ENCODE results near the gene CXCR6. TPM values are rescaled to one million over a fixed set of nuclear protein-coding genes. Genes with fewer than 3 reads are reported as not detected.

Gene CXCR6
- total RNA-seq = 1 to 10 TPM in 1 of 2 donors, under 1 TPM in 1; 0.96 to 1.2 TPM

DNA sequence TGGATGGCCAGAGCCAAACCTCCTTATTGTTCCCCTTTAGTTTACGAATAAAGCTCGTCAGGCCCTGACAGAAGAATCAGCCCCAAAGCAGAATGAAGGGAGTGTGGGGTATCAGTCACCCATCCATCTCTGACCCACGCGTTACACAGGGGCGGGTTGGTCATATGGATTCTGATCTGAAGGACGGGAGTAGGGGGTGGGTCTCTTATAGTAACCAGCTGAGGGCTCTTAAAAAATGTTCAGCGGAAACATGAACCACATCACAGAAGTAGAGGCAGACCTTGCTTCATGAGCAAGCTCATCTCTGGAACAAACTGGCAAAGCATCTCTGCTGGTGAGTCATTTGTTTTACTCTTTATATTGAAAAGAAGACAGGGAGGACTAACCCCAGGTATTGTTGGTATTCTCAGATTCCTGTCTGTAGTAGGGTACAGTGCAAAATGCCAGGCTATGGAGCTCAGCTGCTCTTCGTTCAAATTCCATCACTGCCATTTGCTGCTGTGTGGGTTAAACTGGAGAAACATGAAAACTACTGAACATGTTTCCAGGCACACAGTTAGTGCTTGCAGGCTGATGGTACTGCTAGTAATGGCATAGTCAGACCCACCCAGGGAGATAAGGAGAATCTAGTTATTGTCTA lies at the start of gene CXCR6:
TSS of gene CXCR6 (plus strand) at position 258 of the 640 bp plus-strand sequence. CDS start 3,018 bp downstream, outside the sequence.
- no peak for DNase-seq (ENCODE audit: low spot score)
- no peaks in the 10 kb centered on the region for H3K27me3 ChIP-seq (replicated peaks; ENCODE audit: insufficient read depth)
- H3K27ac ChIP-seq = no peak within 1 kb of the TSS
- intact Hi-C loops (cut with DNase I) = loop anchor here (5.0 to 10.0 kb wide), 2 partner anchors 54 to 501 kb away; partner anchors contain the start of gene FYCO1
- H3K4me1 ChIP-seq (replicated peaks) = no peaks in the 10 kb centered on the region
- H3K36me3 ChIP-seq = no peaks in the 10 kb centered on the region
- no peak within 1 kb of the TSS for H3K4me3 ChIP-seq
- 89% methylated on average over 8 of the region's 8 CpGs for WGBS
- no peaks in the 10 kb centered on the region for H3K9me3 ChIP-seq
- TF ChIP-seq POLR2AphosphoS5 (IDR thresholded peaks at IDR 0.05) = no peak
- TF ChIP-seq, protein P1, sequence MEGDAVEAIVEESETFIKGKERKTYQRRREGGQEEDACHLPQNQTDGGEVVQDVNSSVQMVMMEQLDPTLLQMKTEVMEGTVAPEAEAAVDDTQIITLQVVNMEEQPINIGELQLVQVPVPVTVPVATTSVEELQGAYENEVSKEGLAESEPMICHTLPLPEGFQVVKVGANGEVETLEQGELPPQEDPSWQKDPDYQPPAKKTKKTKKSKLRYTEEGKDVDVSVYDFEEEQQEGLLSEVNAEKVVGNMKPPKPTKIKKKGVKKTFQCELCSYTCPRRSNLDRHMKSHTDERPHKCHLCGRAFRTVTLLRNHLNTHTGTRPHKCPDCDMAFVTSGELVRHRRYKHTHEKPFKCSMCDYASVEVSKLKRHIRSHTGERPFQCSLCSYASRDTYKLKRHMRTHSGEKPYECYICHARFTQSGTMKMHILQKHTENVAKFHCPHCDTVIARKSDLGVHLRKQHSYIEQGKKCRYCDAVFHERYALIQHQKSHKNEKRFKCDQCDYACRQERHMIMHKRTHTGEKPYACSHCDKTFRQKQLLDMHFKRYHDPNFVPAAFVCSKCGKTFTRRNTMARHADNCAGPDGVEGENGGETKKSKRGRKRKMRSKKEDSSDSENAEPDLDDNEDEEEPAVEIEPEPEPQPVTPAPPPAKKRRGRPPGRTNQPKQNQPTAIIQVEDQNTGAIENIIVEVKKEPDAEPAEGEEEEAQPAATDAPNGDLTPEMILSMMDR (IDR thresholded peaks at IDR 0.05) = no peak
- no peak for TF ChIP-seq POLR2A (IDR thresholded peaks at IDR 0.05)

DNA sequence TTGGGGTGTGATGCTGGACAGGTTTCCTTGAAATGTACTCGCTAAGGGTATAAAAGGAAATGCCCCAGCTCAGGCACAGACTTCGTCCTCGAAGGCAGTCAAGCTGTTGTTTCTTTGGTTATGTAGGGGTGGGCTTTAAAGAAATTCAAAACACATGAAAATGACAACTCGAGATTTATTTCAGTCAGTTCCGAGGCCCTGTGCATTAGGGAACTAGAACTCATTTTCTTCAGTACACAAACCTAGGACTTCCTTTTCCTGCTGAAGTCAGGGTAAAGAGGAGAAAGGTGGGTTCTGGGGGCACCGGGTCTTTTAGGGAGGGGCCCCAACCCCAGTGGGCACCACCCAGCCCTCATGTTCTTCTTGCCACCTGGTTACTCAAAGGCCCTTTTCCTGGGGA lies 49.2 kb upstream of the CXCR6 start:
- DNase-seq (ENCODE audit: low spot score) = no peak
- Histone ChIP-seq H3K27me3 (replicated peaks; ENCODE audit: insufficient read depth) (no peaks in the 10 kb centered on the region), H3K4me3 (no peak overlapping the region), H3K9me3 (no peaks in the 10 kb centered on the region), H3K27ac (no peak overlapping the region), H3K4me1 (replicated peaks) (no peaks in the 10 kb centered on the region), H3K36me3 (no peaks in the 10 kb centered on the region)
- TF ChIP-seq POLR2AphosphoS5 (IDR thresholded peaks at IDR 0.05) = no peak
- TF ChIP-seq, protein P1 (IDR thresholded peaks at IDR 0.05) = no peak
- WGBS = 75% methylated on average over 6 of the region's 6 CpGs
- intact Hi-C loops (cut with DNase I) = no loop called here

DNA sequence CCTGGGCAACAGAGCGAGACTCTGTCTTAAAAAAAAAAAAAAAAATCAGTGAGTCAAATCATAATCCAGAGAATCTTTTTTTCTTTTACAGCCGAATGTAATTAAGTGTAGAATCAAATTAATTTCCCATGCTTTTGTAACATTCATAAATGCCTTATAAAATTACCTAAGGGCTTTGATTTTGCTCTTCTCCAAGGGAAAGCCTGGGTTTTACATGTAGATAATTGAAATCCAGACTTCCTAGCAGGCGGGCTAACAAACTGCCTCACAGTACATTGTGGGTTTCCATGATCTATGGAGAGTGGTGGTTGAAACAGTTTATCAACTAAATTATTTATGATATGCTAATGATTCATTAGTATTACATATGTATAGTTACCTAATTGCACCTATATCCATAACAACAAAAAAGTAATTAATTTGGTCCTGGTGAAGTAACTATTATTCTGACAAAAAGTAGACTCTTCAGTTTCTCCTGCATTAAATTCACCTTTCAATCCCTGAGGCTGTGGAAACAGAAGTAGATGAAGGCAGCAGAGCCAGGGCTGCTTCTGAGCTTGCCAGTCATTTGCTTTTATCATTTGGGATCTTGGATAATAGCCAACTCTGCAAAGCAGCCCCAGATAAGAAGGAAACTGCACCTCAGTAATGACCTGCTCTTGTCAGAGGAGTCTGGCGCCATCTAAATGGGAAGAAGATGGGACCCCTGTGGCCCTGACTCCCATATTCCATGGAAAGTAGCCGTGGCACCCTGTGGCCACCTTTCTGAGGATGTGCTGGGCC lies 47.4 kb upstream of the CXCR6 start:
- H3K4me3 ChIP-seq = no peak overlapping the region
- H3K36me3 ChIP-seq = no peaks in the 10 kb centered on the region
- no peaks in the 10 kb centered on the region for H3K9me3 ChIP-seq
- TF ChIP-seq POLR2A (IDR thresholded peaks at IDR 0.05) = no peak
- no peak for TF ChIP-seq POLR2AphosphoS5 (IDR thresholded peaks at IDR 0.05)
- TF ChIP-seq, protein P1 (IDR thresholded peaks at IDR 0.05) = no peak
- intact Hi-C loops (cut with DNase I) = no loop called here
- no peak for DNase-seq (ENCODE audit: low spot score)
- WGBS = 93% methylated on average over 5 of the region's 5 CpGs
- no peaks in the 10 kb centered on the region for H3K27me3 ChIP-seq (replicated peaks; ENCODE audit: insufficient read depth)
- H3K27ac ChIP-seq = no peak overlapping the region
- no peaks in the 10 kb centered on the region for H3K4me1 ChIP-seq (replicated peaks)

DNA sequence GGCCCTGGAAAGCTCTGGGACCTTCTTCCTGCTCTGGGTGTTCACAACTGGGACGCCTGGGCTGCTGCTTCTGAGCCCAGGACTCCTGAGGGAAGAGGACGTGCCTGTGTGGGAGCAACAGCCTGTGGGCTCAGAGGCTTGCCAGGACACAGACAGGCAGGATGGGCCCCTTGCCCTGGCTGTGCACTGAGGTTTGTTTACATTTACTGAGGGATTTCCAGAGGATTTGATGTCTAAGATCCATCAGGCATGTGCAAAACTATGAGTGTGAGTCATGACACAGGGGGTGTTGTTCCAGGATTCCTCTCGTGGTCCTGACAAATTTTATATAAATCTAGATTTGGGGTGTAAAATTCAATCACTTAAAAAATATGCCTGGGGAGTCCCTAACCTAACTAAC lies 46.3 kb upstream of the CXCR6 start:
- H3K27me3 ChIP-seq (replicated peaks; ENCODE audit: insufficient read depth) = no peaks in the 10 kb centered on the region
- H3K9me3 ChIP-seq = no peaks in the 10 kb centered on the region
- intact Hi-C loops (cut with DNase I) = no loop called here
- no peak overlapping the region for H3K27ac ChIP-seq
- H3K4me1 ChIP-seq (replicated peaks) = no peaks in the 10 kb centered on the region
- 31% methylated on average over 3 of the region's 3 CpGs for WGBS
- TF ChIP-seq POLR2AphosphoS5 (IDR thresholded peaks at IDR 0.05) (no peak), POLR2A (IDR thresholded peaks at IDR 0.05) (no peak)
- TF ChIP-seq, protein P1 (IDR thresholded peaks at IDR 0.05) = no peak
- no peaks in the 10 kb centered on the region for H3K36me3 ChIP-seq
- no peak overlapping the region for H3K4me3 ChIP-seq
- no peak for DNase-seq (ENCODE audit: low spot score)
